Measurements from ENCODE around the gene SLC17A5. TPM values are rescaled to one million over a fixed set of nuclear protein-coding genes. Genes with fewer than 3 reads are reported as not detected.

SLC17A5 gene
- total and polyA plus RNA-seq, 9 of the 15 experiments (the other 6 are each of a cell fraction or from before 2014, with no cell fraction given) = 1.3 to 7.2 (median 3.4) TPM

DNA sequence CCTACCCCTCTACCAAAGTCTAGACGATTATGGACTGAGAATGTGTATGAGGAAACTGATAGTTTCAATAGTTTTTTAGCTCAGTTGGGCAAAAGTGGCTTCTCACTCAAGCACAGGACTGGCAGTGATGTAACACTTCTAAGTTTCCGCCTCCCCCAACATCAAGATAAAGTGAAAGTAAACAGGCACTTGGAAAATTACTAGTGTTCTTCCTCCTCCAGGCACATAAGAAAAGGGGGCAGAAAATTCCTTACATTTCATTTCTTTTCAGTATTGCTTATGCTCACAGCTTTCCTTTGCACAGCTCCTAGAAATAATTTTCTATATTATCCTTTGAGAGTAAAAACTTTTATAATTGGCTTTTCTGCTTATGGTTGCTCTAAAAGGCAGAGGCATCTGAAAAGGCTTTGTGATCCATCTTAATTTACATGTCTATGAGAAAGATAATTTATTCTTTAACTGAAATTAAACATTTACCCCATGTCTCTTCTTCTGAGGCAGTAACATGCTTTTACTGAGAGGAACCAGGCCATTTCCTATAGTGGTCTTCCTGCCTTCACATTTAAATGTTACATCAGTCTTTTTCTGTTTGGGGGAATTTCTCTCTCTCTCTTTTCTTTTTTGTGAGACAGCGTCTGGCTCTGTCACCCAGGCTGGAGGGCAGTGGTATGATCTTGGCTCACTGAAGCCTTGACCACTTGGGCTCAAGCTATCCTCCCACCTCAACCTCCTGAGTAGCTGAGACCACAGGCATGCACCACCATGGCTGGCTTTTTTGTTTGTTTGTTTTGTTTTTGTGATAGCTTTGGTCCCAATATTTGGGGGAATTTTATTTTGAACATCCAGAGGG is 68.0 kb downstream of the SLC17A5 start (continued):
- TF ChIP-seq, protein P1, sequence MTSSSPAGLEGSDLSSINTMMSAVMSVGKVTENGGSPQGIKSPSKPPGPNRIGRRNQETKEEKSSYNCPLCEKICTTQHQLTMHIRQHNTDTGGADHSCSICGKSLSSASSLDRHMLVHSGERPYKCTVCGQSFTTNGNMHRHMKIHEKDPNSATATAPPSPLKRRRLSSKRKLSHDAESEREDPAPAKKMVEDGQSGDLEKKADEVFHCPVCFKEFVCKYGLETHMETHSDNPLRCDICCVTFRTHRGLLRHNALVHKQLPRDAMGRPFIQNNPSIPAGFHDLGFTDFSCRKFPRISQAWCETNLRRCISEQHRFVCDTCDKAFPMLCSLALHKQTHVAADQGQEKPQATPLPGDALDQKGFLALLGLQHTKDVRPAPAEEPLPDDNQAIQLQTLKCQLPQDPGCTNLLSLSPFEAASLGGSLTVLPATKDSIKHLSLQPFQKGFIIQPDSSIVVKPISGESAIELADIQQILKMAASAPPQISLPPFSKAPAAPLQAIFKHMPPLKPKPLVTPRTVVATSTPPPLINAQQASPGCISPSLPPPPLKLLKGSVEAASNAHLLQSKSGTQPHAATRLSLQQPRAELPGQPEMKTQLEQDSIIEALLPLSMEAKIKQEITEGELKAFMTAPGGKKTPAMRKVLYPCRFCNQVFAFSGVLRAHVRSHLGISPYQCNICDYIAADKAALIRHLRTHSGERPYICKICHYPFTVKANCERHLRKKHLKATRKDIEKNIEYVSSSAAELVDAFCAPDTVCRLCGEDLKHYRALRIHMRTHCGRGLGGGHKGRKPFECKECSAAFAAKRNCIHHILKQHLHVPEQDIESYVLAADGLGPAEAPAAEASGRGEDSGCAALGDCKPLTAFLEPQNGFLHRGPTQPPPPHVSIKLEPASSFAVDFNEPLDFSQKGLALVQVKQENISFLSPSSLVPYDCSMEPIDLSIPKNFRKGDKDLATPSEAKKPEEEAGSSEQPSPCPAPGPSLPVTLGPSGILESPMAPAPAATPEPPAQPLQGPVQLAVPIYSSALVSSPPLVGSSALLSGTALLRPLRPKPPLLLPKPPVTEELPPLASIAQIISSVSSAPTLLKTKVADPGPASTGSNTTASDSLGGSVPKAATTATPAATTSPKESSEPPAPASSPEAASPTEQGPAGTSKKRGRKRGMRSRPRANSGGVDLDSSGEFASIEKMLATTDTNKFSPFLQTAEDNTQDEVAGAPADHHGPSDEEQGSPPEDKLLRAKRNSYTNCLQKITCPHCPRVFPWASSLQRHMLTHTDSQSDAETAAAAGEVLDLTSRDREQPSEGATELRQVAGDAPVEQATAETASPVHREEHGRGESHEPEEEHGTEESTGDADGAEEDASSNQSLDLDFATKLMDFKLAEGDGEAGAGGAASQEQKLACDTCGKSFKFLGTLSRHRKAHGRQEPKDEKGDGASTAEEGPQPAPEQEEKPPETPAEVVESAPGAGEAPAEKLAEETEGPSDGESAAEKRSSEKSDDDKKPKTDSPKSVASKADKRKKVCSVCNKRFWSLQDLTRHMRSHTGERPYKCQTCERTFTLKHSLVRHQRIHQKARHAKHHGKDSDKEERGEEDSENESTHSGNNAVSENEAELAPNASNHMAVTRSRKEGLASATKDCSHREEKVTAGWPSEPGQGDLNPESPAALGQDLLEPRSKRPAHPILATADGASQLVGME (CRISPR knock-in tag; IDR thresholded peaks at IDR 0.05) = no peak
- TF ChIP-seq ZFPM2 (CRISPR knock-in tag; IDR thresholded peaks at IDR 0.05) (no peak), PRMT5 (CRISPR knock-in tag; IDR thresholded peaks at IDR 0.05) (no peak), NRF1 (conservative IDR thresholded peaks at IDR 0.05 in 1 of 2, IDR thresholded peaks at IDR 0.05 in 1 of 2) (no peak), EWSR1 (IDR thresholded peaks at IDR 0.05; ENCODE audit: borderline replicate concordance, low read depth, partially characterized antibody) (no peak)
- TF ChIP-seq, protein P2, sequence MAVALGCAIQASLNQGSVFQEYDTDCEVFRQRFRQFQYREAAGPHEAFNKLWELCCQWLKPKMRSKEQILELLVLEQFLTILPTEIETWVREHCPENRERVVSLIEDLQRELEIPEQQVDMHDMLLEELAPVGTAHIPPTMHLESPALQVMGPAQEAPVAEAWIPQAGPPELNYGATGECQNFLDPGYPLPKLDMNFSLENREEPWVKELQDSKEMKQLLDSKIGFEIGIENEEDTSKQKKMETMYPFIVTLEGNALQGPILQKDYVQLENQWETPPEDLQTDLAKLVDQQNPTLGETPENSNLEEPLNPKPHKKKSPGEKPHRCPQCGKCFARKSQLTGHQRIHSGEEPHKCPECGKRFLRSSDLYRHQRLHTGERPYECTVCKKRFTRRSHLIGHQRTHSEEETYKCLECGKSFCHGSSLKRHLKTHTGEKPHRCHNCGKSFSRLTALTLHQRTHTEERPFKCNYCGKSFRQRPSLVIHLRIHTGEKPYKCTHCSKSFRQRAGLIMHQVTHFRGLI (CRISPR knock-in tag; IDR thresholded peaks at IDR 0.05) = no peak
- TF ChIP-seq, protein P3, sequence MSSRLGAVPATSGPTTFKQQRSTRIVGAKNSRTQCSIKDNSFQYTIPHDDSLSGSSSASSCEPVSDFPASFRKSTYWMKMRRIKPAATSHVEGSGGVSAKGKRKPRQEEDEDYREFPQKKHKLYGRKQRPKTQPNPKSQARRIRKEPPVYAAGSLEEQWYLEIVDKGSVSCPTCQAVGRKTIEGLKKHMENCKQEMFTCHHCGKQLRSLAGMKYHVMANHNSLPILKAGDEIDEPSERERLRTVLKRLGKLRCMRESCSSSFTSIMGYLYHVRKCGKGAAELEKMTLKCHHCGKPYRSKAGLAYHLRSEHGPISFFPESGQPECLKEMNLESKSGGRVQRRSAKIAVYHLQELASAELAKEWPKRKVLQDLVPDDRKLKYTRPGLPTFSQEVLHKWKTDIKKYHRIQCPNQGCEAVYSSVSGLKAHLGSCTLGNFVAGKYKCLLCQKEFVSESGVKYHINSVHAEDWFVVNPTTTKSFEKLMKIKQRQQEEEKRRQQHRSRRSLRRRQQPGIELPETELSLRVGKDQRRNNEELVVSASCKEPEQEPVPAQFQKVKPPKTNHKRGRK (tag; IDR thresholded peaks at IDR 0.05) = no peak
- TF ChIP-seq, protein P4, sequence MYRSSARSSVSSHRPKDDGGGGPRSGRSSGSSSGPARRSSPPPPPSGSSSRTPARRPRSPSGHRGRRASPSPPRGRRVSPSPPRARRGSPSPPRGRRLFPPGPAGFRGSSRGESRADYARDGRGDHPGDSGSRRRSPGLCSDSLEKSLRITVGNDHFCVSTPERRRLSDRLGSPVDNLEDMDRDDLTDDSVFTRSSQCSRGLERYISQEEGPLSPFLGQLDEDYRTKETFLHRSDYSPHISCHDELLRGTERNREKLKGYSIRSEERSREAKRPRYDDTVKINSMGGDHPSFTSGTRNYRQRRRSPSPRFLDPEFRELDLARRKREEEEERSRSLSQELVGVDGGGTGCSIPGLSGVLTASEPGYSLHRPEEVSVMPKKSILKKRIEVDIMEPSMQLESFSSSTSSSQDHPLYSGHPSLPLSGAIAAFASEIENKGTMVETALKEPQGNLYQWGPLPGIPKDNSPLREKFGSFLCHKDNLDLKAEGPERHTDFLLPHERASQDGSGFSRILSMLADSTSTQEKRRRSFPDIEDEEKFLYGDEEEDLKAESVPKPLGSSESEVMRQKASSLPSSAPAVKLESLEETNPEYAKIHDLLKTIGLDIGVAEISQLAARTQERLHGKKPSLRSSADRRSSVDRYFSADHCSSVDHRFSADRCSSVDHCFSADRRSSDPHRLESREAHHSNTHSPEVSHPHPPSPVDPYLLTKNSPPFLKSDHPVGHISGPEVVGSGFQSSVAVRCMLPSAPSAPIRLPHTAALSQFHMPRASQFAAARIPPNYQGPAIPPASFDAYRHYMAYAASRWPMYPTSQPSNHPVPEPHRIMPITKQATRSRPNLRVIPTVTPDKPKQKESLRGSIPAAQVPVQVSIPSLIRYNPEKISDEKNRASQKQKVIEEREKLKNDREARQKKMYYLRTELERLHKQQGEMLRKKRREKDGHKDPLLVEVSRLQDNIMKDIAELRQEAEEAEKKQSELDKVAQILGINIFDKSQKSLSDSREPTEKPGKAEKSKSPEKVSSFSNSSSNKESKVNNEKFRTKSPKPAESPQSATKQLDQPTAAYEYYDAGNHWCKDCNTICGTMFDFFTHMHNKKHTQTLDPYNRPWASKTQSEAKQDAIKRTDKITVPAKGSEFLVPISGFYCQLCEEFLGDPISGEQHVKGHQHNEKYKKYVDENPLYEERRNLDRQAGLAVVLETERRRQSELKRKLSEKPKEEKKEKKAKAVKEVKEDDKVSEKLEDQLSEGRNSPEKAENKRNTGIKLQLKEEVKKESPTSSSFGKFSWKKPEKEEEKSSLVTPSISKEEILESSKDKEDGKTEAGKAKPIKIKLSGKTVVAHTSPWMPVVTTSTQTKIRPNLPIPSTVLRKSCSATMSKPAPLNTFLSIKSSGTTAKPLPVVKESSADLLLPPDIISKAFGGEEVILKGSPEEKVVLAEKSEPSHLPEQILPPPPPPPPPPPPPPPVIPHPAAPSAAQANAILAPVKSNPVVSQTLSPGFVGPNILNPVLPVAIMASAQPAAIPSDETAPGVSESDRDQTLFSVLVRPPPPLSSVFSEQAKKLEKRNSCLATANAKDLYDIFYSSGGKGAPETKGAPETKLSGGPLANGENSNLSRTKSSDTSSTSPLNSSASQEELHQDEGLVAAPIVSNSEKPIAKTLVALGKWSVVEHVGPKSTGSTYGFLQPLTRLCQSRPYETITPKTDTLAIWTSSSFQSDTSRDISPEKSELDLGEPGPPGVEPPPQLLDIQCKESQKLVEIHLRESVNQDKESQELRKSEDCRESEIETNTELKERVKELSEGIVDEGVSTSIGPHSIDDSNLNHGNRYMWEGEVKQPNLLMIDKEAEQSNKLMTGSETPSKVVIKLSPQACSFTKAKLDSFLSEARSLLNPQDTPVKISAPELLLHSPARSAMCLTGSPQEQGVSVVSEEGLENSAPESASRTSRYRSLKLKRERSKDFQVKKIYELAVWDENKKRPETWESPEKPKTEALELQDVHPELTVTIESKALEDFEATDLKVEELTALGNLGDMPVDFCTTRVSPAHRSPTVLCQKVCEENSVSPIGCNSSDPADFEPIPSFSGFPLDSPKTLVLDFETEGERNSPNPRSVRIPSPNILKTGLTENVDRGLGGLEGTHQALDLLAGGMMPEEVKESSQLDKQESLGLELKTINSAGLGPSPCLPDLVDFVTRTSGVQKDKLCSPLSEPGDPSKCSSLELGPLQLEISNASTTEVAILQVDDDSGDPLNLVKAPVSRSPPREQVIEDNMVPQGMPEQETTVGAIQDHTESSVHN (IDR thresholded peaks at IDR 0.05; ENCODE audit: borderline replicate concordance in 1 of 2, low read depth in 1 of 2) = peak; percentile 41 to 76; a peak in 3 of 4 replicates

Data from K562 (cell line).